Thyroid gland (tissue), 4 donors: ENCODE results near the gene USP26. TPM values are rescaled to one million over a fixed set of nuclear protein-coding genes. Genes with fewer than 3 reads are reported as not detected.
"Not testable (repeated sequence)": the region's sequence is repeated elsewhere in the genome, so short reads cannot be mapped to it uniquely, and the experiment has no call there.

Experiments
- DNase-seq, 2 donors: peaks; one replicate each; pipeline ENCODE4 v3.0.0-alpha.2; 2019
- H3K27ac ChIP-seq, 3 donors: fragments of 200-600 bp; sonication (generic); 1 replicate in 2 of 3; 2 replicates in 1 of 3; pipeline ENCODE4 v1.5.1; 2016 to 2019; ENCODE audit warnings: mild to moderate bottlenecking in 1 of 3, moderate library complexity in 1 of 3
- H3K27me3 ChIP-seq: fragments of 200-600 bp; sonication (generic); one replicate; pipeline ENCODE4 v1.5.1; 2019
- H3K36me3 ChIP-seq, 2 donors: fragments of 200-600 bp; sonication (generic); one replicate each; pipeline ENCODE4 v1.5.1; 2016 to 2019
- H3K4me1 ChIP-seq, 2 donors: fragments of 200-600 bp; sonication (generic); one replicate each; pipeline ENCODE4 v1.5.1; 2017 to 2019
- H3K4me3 ChIP-seq, 3 donors: fragments of 200-600 bp; sonication (generic); replicated peaks in 1 of 3; 1 replicate in 2 of 3; 2 replicates in 1 of 3; pipeline ENCODE4 v1.5.1; 2016; ENCODE audit warnings: mild to moderate bottlenecking in 1 of 3
- H3K9me3 ChIP-seq: fragments of 200-600 bp; sonication (generic); one replicate; pipeline ENCODE4 v1.5.1; 2017
- CTCF ChIP-seq, 6 experiments: fragments of 200-600 bp in 3 of 6; fragments of 450-650 bp in 3 of 6; sonication (generic) in 3 of 6; IDR thresholded peaks; one replicate each; pipeline ENCODE4 v1.5.1; 2016 to 2019; ENCODE audit warnings: antibody characterized with exemption in 6 of 6, mild to moderate bottlenecking in 2 of 6, inconsistent platforms in 1 of 6, moderate library complexity in 1 of 6
- POLR2A ChIP-seq, 2 donors: fragments of 450-650 bp; IDR thresholded peaks; one replicate each; pipeline ENCODE4 v1.6.1; 2017; ENCODE audit warnings: antibody characterized with exemption in 2 of 2, mild to moderate bottlenecking in 2 of 2, moderate library complexity in 1 of 2
- WGBS, 2 donors: methylation state at CpG; one replicate each; pipeline ENCODE4 v1.1.5; 2017; 5-methylcytosine and 5-hydroxymethylcytosine counted together
- intact Hi-C: fragments of 100-400 bp; cut with DNase I; formaldehyde crosslinking; loops from one replicate; pipeline ENCODE4 v1.15.1; 2023
- total RNA-seq, 4 donors: library from RNA; depleted of rRNA; stranded (reverse); fragments of >200 nt; gene quantifications; one replicate each; pipeline ENCODE4 v1.2.3, GENCODE V29; 2016

USP26 gene
- total RNA-seq, 4 donors from 2014 or later = not detected

GRCh38 chrX:133090236-133090809 lies 6.6 kb downstream of the USP26 start:
- TF ChIP-seq CTCF (IDR thresholded peaks at IDR 0.05) (no peak), POLR2A (IDR thresholded peaks at IDR 0.05) (no peak)
- Histone ChIP-seq H3K9me3 (no peaks in the 10 kb centered on the region), H3K27ac (no peak overlapping the region), H3K36me3 (no peaks in the 10 kb centered on the region), H3K27me3 (no peaks in the 10 kb centered on the region), H3K4me1 (no peaks in the 10 kb centered on the region), H3K4me3 (no peak overlapping the region)
- intact Hi-C loops = no loop called here
- DNase-seq = no peak

- Histone ChIP-seq H3K27me3 (no peaks in the 10 kb centered on the region), H3K4me3 (no peak overlapping the region), H3K27ac (no peak overlapping the region), H3K4me1 (no peaks in the 10 kb centered on the region), H3K36me3 (no peaks in the 10 kb centered on the region), H3K9me3 (no peaks in the 10 kb centered on the region)
- no peak for DNase-seq
- no peak for TF ChIP-seq POLR2A (IDR thresholded peaks at IDR 0.05)
- no peak for TF ChIP-seq CTCF (IDR thresholded peaks at IDR 0.05)
- intact Hi-C loops = no loop called here
Measured at GRCh38 chrX:133089411-133089810, 7.5 kb downstream of the USP26 start.

- TF ChIP-seq CTCF (IDR thresholded peaks at IDR 0.05) = no peak
- TF ChIP-seq POLR2A (IDR thresholded peaks at IDR 0.05) = no peak
- 67 to 74% methylated on average over 3 of the region's 3 CpGs for WGBS, 2 donors
- no peaks in the 10 kb centered on the region for H3K36me3 ChIP-seq
- no peaks in the 10 kb centered on the region for H3K4me1 ChIP-seq
- intact Hi-C loops = no loop called here
- H3K27me3 ChIP-seq = no peaks in the 10 kb centered on the region
- no peak overlapping the region for H3K4me3 ChIP-seq
- no peaks in the 10 kb centered on the region for H3K9me3 ChIP-seq
- no peak overlapping the region for H3K27ac ChIP-seq
- no peak for DNase-seq
Measured at GRCh38 chrX:133085785-133086184, 11.1 kb downstream of the USP26 start.

- H3K4me1 ChIP-seq, DNase-seq, H3K4me3 ChIP-seq, intact Hi-C loops, H3K9me3 ChIP-seq, H3K27ac ChIP-seq, H3K36me3 ChIP-seq, H3K27me3 ChIP-seq: not testable (repeated sequence)
- 91 to 92% methylated on average over 4 of the region's 4 CpGs for WGBS, 2 donors
Measured at GRCh38 chrX:133085056-133085455, 11.9 kb downstream of the USP26 start.

- H3K36me3 ChIP-seq = no peaks in the 10 kb centered on the region
- no peak overlapping the region for H3K4me3 ChIP-seq
- 71 to 80% methylated on average over 1 of the region's 1 CpG for WGBS, 2 donors
- no peaks in the 10 kb centered on the region for H3K9me3 ChIP-seq
- TF ChIP-seq POLR2A (IDR thresholded peaks at IDR 0.05) = no peak
- TF ChIP-seq CTCF (IDR thresholded peaks at IDR 0.05) = no peak
- no peak overlapping the region for H3K27ac ChIP-seq
- DNase-seq = no peak
- no peaks in the 10 kb centered on the region for H3K27me3 ChIP-seq
- no peaks in the 10 kb centered on the region for H3K4me1 ChIP-seq
- intact Hi-C loops = no loop called here
Measured at GRCh38 chrX:133083899-133084298, 13.0 kb downstream of the USP26 start.

GRCh38 chrX:133081990-133082389 lies 14.9 kb downstream of the USP26 start:
- intact Hi-C loops = no loop called here
- no peak overlapping the region for H3K4me3 ChIP-seq
- no peaks in the 10 kb centered on the region for H3K4me1 ChIP-seq
- WGBS, 2 donors = 81 to 89% methylated on average over 3 of the region's 3 CpGs
- TF ChIP-seq CTCF (IDR thresholded peaks at IDR 0.05) (no peak), POLR2A (IDR thresholded peaks at IDR 0.05) (no peak)
- no peaks in the 10 kb centered on the region for H3K9me3 ChIP-seq
- no peaks in the 10 kb centered on the region for H3K27me3 ChIP-seq
- DNase-seq = no peak
- no peaks in the 10 kb centered on the region for H3K36me3 ChIP-seq
- H3K27ac ChIP-seq = no peak overlapping the region

- not testable (repeated sequence) for H3K4me3 ChIP-seq, H3K27me3 ChIP-seq
Measured at GRCh38 chrX:133077856-133078255, 19.1 kb downstream of the USP26 start.

More at GRCh38 chrX:133077856-133078255, 19.1 kb downstream of the USP26 start:
- H3K27ac ChIP-seq, H3K9me3 ChIP-seq, intact Hi-C loops, H3K4me1 ChIP-seq, DNase-seq, H3K36me3 ChIP-seq: not testable (repeated sequence)
- WGBS, 2 donors = 78 to 85% methylated on average over 4 of the region's 4 CpGs
